Measurements from ENCODE around the gene NPPC.

DNA sequence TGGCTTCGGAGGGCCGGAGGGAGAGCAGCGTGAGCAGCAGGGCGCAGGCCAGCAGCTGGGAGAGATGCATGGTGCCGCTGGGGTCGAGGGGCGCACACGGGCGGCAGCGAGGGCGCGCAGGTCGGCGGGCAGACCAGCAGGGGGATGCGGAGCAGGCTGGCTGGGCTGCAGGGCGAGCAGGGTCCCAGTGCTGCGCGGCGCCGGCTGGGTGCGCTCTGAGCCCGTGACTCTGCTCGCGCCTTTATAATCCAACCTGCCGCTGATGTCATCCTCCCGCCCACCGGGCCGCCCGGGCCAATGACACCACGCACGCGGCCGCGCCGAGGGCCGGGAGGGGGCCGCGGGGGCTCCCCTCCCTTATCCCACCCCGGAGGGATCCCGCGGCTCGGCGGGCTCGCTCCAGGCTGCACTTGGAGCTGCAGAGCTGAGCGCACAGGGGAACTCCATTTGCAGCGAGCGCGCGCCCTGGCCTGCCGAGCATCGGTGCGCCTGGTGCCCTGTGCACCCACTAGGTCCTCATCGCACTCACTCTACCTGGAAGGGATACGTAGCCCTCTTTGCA is at the start of gene NPPC:
- no peak for TF ChIP-seq POLR2A (IDR thresholded peaks at IDR 0.05; ENCODE audit: low read length)
- TF ChIP-seq GATA1 (IDR thresholded peaks at IDR 0.05; ENCODE audit: low read depth, low read length), result no peak

Measured in erythroblast (primary cell).